HG02588 (cell line): ENCODE measurements around the gene REP15.
"Not testable (repeated sequence)": the region's sequence is repeated elsewhere in the genome, so short reads cannot be mapped to it uniquely, and the experiment has no call there.

Experiments
- ATAC-seq: cut with Tn5 transposase; IDR thresholded peaks from one replicate; pipeline ENCODE4 v1.9.1; 2021; ENCODE audit warnings: mild to moderate bottlenecking, moderate library complexity; ENCODE audit not compliant: unreplicated experiment

The REP15 gene

GRCh38 chr12:27696864-27697564 lies 767 bp downstream of the REP15 start:
- no peak for ATAC-seq

GRCh38 chr12:27703720-27704452 lies 7.6 kb downstream of the REP15 start:
- ATAC-seq, result peak; percentile 85

GRCh38 chr12:27705263-27705662 lies 9.0 kb downstream of the REP15 start:
- ATAC-seq, result no peak

- no peak for ATAC-seq
These were observed 11.0 kb downstream of the REP15 start for GRCh38 chr12:27707216-27707615.

GRCh38 chr12:27709212-27709931 lies 13.1 kb downstream of the REP15 start:
- ATAC-seq, result no peak

GRCh38 chr12:27709932-27710591 lies 13.8 kb downstream of the REP15 start:
- ATAC-seq, result peak; percentile 36

GRCh38 chr12:27710592-27711316 lies 14.5 kb downstream of the REP15 start, which contains the start of gene MRPS35:
Gene MRPS35, plus strand, starts transcription at chr12:27710832. Its CDS starts 12 bp downstream, at chr12:27710844.
- ATAC-seq, result peak; percentile 95

GRCh38 chr12:27711317-27711682 lies 15.1 kb downstream of the REP15 start:
- no peak for ATAC-seq

GRCh38 chr12:27711967-27712366 lies 15.7 kb downstream of the REP15 start:
- no peak for ATAC-seq

GRCh38 chr12:27723212-27723611 lies 27.0 kb downstream of the REP15 start:
- ATAC-seq, result no peak

GRCh38 chr12:27730097-27730588 lies 33.9 kb downstream of the REP15 start:
- ATAC-seq, result no peak

- no peak for ATAC-seq
These were observed 36.0 kb downstream of the REP15 start for GRCh38 chr12:27732281-27732680.

GRCh38 chr12:27733052-27733656 lies 36.9 kb downstream of the REP15 start:
- peak; percentile 60 for ATAC-seq

- no peak for ATAC-seq
These were observed 37.5 kb downstream of the REP15 start for GRCh38 chr12:27733791-27734190.

- not testable (repeated sequence) for ATAC-seq
These were observed 38.1 kb downstream of the REP15 start for GRCh38 chr12:27734321-27734720.

- ATAC-seq, result no peak
These were observed 47.4 kb downstream of the REP15 start for GRCh38 chr12:27743601-27744000.

- ATAC-seq, result not testable (repeated sequence)
These were observed 49.5 kb downstream of the REP15 start for GRCh38 chr12:27745734-27746133.
